OCI-LY3 (cell line): Measurements from ENCODE around the gene PITPNC1.
A peak's percentile ranks its signal among the peaks of the same experiment; 100 is the strongest.

Experiments used
- H2AFZ ChIP-seq: fragments of 200-600, 300-600 bp; shearing (Covaris generic); 2 replicates; pipeline ENCODE4 v1.6.0; 2014; ENCODE audit warnings: antibody characterized with exemption, low read depth, low read length
- H3K27ac ChIP-seq: fragments of 200-600, 300-600 bp; sonication (generic); 2 replicates; pipeline ENCODE4 v1.5.1; 2014; ENCODE audit warnings: mild to moderate bottlenecking, low read length, moderate library complexity, mixed read lengths
- H3K27me3 ChIP-seq: fragments of 200-600, 300-600 bp; sonication (generic); 2 replicates; pipeline ENCODE4 v1.6.1; 2014; ENCODE audit warnings: low read depth, low read length, mixed read lengths
- H3K36me3 ChIP-seq: fragments of 200-600, 300-600 bp; sonication (generic); replicated peaks from 2 replicates; pipeline ENCODE3; 2014; ENCODE audit warnings: low read depth, low read length, mixed read lengths
- H3K4me1 ChIP-seq: fragments of 300-600, 200-600 bp; sonication (generic); 2 replicates; pipeline ENCODE4 v1.6.1; 2014; ENCODE audit warnings: low read length, mixed read lengths
- H3K4me2 ChIP-seq: fragments of 200-600, 300-600 bp; sonication (generic); 2 replicates; pipeline ENCODE4 v1.6.1; 2014; ENCODE audit warnings: low read length, mixed read lengths
- H3K4me3 ChIP-seq: fragments of 300-600, 200-600 bp; sonication (generic); 2 replicates; pipeline ENCODE4 v1.5.1; 2014; ENCODE audit warnings: antibody characterized with exemption, mild to moderate bottlenecking, low read length, moderate library complexity
- H3K79me2 ChIP-seq: fragments of 300-600, 200-600 bp; shearing (Covaris generic); 2 replicates; pipeline ENCODE4 v1.6.1; 2014; ENCODE audit warnings: mild to moderate bottlenecking, low read length, mixed read lengths
- H3K9ac ChIP-seq: fragments of 300-600, 200-600 bp; shearing (Covaris generic); 2 replicates; pipeline ENCODE4 v1.6.0; 2014; ENCODE audit warnings: mild to moderate bottlenecking, low read length, moderate library complexity
- H3K9me3 ChIP-seq: fragments of 200-600, 300-600 bp; shearing (Covaris generic); 2 replicates; pipeline ENCODE4 v1.6.1; 2014; ENCODE audit warnings: low read length, mixed read lengths; ENCODE audit not compliant: insufficient read depth
- H4K20me1 ChIP-seq: fragments of 200-600, 300-600 bp; sonication (generic); 2 replicates; pipeline ENCODE4 v1.6.1; 2016; ENCODE audit warnings: low read length, mixed read lengths; ENCODE audit not compliant: insufficient read depth
- CTCF ChIP-seq: fragments of 200-600, 300-600 bp; sonication (generic); IDR thresholded peaks from 2 replicates; pipeline ENCODE4 v1.5.1; 2014; ENCODE audit warnings: antibody characterized with exemption, low read length, low read depth
- EZH2phosphoT487 ChIP-seq: fragments of 200-600 bp; shearing (Covaris generic); IDR thresholded peaks from 2 replicates; pipeline ENCODE4 v1.6.1; 2018; ENCODE audit warnings: antibody characterized with exemption, mixed run types, low read depth

The PITPNC1 gene

GRCh38 chr17:67555855-67556254, 178.8 kb downstream of the PITPNC1 start:
- H3K79me2 ChIP-seq = no peaks in the 10 kb centered on the region

GRCh38 chr17:67557052-67557845, 180.2 kb downstream of the PITPNC1 start:
- H3K4me1 ChIP-seq = peaks cover 24% of the 10 kb centered on the region
- no peak overlapping the region for H3K4me2 ChIP-seq
- no peak overlapping the region for H3K4me3 ChIP-seq
- peaks cover 10% of the 10 kb centered on the region for H3K36me3 ChIP-seq
- H3K79me2 ChIP-seq = no peaks in the 10 kb centered on the region
- H3K27ac ChIP-seq = no peak overlapping the region
- 0 out of 2 replicates have a peak, but pooled peaks cover 5% of the 10 kb centered on the region for H3K9me3 ChIP-seq
- no peak overlapping the region for H2AFZ ChIP-seq
- no peaks in the 10 kb centered on the region for H3K27me3 ChIP-seq
- TF ChIP-seq EZH2phosphoT487 (no peak), CTCF (no peak)
- no peak overlapping the region for H3K9ac ChIP-seq
- H4K20me1 ChIP-seq = no peaks in the 10 kb centered on the region

More at GRCh38 chr17:67555855-67556254, 178.8 kb downstream of the PITPNC1 start:
- Histone ChIP-seq H3K4me2 (no peak overlapping the region), H3K9me3 (0 out of 2 replicates have a peak, but pooled peaks cover 5% of the 10 kb centered on the region), H2AFZ (no peak overlapping the region), H4K20me1 (no peaks in the 10 kb centered on the region), H3K4me3 (no peak overlapping the region), H3K4me1 (peaks cover 23% of the 10 kb centered on the region), H3K36me3 (peaks cover 10% of the 10 kb centered on the region), H3K27me3 (no peaks in the 10 kb centered on the region), H3K9ac (no peak overlapping the region), H3K27ac (no peak overlapping the region)
- no peak for TF ChIP-seq CTCF
- no peak for TF ChIP-seq EZH2phosphoT487

GRCh38 chr17:67557921-67558320, 180.8 kb downstream of the PITPNC1 start:
- Histone ChIP-seq H3K9ac (no peak overlapping the region), H3K4me3 (no peak overlapping the region), H4K20me1 (no peaks in the 10 kb centered on the region), H3K27ac (no peak overlapping the region), H3K4me1 (peaks cover 24% of the 10 kb centered on the region), H3K27me3 (no peaks in the 10 kb centered on the region), H3K9me3 (0 out of 2 replicates have a peak, but pooled peaks cover 5% of the 10 kb centered on the region), H3K79me2 (no peaks in the 10 kb centered on the region), H3K4me2 (no peak overlapping the region), H2AFZ (no peak overlapping the region), H3K36me3 (peaks cover 10% of the 10 kb centered on the region)
- TF ChIP-seq EZH2phosphoT487 = no peak

GRCh38 chr17:67558740-67559380, 181.8 kb downstream of the PITPNC1 start:
- no peaks in the 10 kb centered on the region for H4K20me1 ChIP-seq

More at GRCh38 chr17:67558740-67559380, 181.8 kb downstream of the PITPNC1 start:
- Histone ChIP-seq H3K9ac (peak overlapping the region; percentile 21; the same call in 1 of the 2 replicates), H3K4me1 (peaks cover 28% of the 10 kb centered on the region), H3K9me3 (0 out of 2 replicates have a peak, but pooled peaks cover 5% of the 10 kb centered on the region), H3K36me3 (peaks cover 10% of the 10 kb centered on the region), H3K27me3 (no peaks in the 10 kb centered on the region), H2AFZ (no peak overlapping the region), H3K4me2 (no peak overlapping the region), H3K27ac (no peak overlapping the region), H3K4me3 (no peak overlapping the region), H3K79me2 (no peaks in the 10 kb centered on the region)
- no peak for TF ChIP-seq EZH2phosphoT487
- no peak for TF ChIP-seq CTCF
